ENCODE data around the gene ATP5F1D. TPM values are rescaled to one million over a fixed set of nuclear protein-coding genes. Genes with fewer than 3 reads are reported as not detected.

Gene ATP5F1D
- total RNA-seq, 4 donors from 2014 or later: 88.3 to 299 (median 206) TPM

DNA sequence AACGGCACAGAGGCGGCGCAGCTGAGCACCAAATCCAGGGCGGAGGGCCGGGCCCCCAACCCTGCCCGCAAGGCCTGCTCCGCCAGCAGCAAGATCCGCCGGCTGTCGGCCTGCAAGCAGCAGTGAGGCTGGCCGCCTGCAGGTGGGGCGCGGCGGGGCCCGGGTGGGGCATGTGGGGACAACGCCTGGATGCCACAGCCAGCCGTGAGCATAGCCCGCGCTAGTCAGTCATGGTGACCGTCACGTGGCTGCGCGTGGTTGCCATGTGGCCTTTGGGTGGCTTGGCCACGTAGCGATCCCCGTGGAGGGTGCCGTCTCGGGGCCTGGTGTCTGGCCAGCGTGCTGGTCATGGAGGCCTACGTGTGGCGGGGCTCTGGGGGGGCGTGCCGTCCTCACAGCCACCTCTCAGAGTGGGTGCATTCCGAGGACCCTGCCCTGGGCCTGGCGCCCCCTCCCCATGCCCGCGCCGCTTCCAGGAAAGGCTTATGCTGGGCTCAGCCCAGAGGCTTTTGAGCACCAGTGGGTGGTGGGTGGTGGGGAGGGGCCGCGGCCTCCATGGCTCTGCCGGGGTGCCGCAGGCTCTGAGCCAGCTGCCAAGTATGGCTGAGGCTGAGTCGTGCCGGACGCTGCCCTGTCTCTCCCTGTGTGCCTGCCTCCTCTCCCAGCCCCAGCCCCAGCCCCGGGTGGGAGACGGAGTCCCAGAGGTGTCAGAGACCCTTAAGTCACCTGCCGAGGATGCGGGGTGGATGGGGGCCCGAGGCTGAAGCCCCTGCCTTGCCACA lies 14.8 kb upstream of the ATP5F1D start:
- no peak for TF ChIP-seq POLR2A (IDR thresholded peaks at IDR 0.05)
- TF ChIP-seq, protein P1, sequence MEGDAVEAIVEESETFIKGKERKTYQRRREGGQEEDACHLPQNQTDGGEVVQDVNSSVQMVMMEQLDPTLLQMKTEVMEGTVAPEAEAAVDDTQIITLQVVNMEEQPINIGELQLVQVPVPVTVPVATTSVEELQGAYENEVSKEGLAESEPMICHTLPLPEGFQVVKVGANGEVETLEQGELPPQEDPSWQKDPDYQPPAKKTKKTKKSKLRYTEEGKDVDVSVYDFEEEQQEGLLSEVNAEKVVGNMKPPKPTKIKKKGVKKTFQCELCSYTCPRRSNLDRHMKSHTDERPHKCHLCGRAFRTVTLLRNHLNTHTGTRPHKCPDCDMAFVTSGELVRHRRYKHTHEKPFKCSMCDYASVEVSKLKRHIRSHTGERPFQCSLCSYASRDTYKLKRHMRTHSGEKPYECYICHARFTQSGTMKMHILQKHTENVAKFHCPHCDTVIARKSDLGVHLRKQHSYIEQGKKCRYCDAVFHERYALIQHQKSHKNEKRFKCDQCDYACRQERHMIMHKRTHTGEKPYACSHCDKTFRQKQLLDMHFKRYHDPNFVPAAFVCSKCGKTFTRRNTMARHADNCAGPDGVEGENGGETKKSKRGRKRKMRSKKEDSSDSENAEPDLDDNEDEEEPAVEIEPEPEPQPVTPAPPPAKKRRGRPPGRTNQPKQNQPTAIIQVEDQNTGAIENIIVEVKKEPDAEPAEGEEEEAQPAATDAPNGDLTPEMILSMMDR (IDR thresholded peaks at IDR 0.05): no peak
- H3K27me3 ChIP-seq: no peaks in the 10 kb centered on the region
- no peak for DNase-seq
- H3K9me3 ChIP-seq: no peaks in the 10 kb centered on the region
- no peaks in the 10 kb centered on the region for H3K4me1 ChIP-seq
- H3K4me3 ChIP-seq: no peak overlapping the region
- H3K36me3 ChIP-seq: peaks cover 0 to 63% (median 0%) of the 10 kb centered on the region in 3 donors
- H3K27ac ChIP-seq: no peak overlapping the region

DNA sequence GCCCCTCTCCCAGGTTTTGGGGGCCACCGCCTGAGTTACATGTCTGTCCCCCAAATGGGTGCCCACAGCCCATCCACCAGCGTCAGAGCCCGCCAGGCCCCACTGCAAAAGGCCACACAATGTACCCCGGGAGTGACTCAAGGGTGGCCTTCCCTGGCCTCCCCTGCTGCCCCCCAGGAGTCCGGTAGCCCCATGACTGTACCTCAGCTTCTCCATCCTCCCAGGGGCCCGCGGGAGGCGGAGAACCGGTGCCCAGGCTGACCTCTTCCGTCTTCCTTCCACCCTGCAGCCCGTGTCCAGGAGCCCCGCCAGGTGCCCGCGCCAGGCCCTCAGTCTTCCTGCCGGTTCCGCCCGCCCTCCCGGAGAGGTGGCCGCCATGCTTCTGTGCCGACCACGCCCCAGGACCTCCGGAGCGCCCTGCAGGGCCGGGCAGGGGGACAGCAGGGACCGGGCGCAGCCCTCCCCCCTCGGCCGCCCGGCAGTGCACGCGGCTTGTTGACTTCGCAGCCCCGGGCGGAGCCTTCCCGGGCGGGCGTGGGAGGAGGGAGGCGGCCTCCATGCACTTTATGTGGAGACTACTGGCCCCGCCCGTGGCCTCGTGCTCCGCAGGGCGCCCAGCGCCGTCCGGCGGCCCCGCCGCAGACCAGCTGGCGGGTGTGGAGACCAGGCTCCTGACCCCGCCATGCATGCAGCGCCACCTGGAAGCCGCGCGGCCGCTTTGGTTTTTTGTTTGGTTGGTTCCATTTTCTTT lies 14.1 kb upstream of the ATP5F1D start:
- H3K4me3 ChIP-seq: no peak overlapping the region
- H3K27me3 ChIP-seq: no peaks in the 10 kb centered on the region
- H3K36me3 ChIP-seq: peaks cover 0 to 55% (median 0%) of the 10 kb centered on the region in 3 donors
- H3K4me1 ChIP-seq: peaks cover 0 to 5% (median 0%) of the 10 kb centered on the region in 4 donors
- H3K9me3 ChIP-seq: no peaks in the 10 kb centered on the region
- TF ChIP-seq POLR2A (IDR thresholded peaks at IDR 0.05): no peak
- TF ChIP-seq, protein P1 (IDR thresholded peaks at IDR 0.05): no peak
- no peak overlapping the region for H3K27ac ChIP-seq
- no peak for DNase-seq

DNA sequence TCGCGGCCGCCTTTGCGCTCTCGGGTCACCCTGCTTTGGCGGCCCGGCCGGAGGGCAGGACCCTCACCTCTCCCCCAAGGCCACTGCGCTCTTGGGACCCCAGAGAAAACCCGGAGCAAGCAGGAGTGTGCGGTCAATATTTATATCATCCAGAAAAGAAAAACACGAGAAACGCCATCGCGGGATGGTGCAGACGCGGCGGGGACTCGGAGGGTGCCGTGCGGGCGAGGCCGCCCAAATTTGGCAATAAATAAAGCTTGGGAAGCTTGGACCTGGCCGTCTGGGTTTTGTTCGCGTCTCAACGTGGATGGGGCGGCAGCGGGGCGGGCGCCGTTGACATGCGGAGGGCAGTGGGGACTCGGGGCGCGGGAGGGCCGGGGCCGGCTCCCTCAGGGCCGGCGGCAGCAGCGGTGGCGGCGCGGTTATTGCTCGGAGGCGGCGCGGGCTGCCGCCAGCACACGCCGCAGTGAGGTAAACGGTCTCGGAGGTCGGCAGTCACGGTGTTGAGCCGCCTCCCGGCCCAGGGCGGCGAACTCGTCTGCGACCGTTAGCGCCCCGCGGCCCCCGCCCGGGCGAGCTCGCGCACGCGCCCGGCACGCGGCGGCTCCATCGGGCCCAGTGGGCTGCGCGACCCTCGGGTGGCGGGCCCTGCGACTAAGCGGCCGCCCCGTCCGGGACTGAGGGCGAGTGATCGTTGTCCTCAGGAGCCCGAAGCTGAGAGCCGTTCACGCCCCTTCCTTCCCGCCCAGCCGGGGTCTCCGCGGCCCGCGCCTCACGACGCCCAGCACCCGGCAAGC lies 13.2 kb upstream of the ATP5F1D start:
- peaks cover 0 to 46% (median 0%) of the 10 kb centered on the region in 3 donors for H3K36me3 ChIP-seq
- TF ChIP-seq, protein P1 (IDR thresholded peaks at IDR 0.05): no peak
- no peak for TF ChIP-seq POLR2A (IDR thresholded peaks at IDR 0.05)
- DNase-seq: no peak

DNA sequence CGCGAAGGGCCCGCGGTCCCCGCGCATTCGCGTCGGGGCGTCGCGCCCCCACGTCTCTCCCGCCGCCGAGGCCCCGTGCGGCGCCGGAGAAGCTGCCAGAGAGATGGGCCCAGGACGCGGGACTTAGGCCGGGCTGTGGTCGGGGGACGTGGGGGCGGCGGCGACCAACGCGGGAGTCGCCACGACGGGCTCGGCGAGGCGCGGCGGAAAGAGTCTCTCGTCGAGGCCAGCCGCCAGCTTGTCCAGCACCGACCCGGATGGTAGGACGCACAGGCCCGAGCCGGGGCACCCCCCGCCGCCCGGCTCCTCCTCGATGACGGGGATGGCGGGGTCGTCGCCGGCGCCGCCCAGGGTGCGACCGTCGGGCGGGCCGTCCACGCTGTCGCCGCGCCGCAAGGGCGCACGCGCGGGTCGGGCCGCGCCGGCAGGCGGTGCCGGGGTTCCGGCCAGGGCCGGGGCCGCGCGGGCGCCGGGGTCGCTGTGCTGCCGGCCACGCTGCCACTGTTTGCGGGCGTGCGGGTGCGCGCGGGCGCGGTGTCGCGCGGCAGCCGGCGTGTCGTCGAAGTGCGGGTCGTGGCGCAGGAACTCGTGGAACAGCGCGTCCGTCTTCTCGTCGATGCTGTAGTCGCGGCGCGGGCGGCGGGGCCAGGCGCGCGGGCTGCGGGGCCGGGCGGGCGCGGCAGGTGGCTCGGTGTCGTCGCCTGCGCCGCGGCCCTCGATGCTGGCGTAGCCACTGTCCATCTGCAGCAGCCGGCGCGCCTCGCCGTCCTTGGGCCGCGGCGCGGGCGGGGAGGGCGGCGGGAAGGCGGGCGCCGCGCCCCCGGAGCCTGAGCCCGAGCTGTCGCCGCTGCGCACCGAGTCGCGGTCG lies 12.3 kb upstream of the ATP5F1D start:
- Histone ChIP-seq H3K4me1 (peaks cover 0 to 24% (median 0%) of the 10 kb centered on the region in 4 donors), H3K27me3 (peaks cover 0 to 4% of the 10 kb centered on the region in 2 donors), H3K36me3 (peaks cover 0 to 37% (median 0%) of the 10 kb centered on the region in 3 donors), H3K4me3 (no peak overlapping the region), H3K27ac (no peak overlapping the region), H3K9me3 (no peaks in the 10 kb centered on the region)
- no peak for DNase-seq
- TF ChIP-seq, protein P1 (IDR thresholded peaks at IDR 0.05): no peak
- TF ChIP-seq POLR2A (IDR thresholded peaks at IDR 0.05): no peak

More for the DNA sequence above, 13.2 kb upstream of the ATP5F1D start:
- Histone ChIP-seq H3K4me1 (peaks cover 0 to 14% (median 0%) of the 10 kb centered on the region in 4 donors), H3K4me3 (no peak overlapping the region), H3K27me3 (no peaks in the 10 kb centered on the region), H3K9me3 (no peaks in the 10 kb centered on the region), H3K27ac (no peak overlapping the region)
